Tibial artery (tissue), 4 donors: Measurements from ENCODE around the gene MEAK7.

Source experiments
- DNase-seq, 2 donors: peaks; one replicate each; pipeline ENCODE4 v3.0.0-alpha.2; 2019
- H3K27ac ChIP-seq, 2 donors: fragments of 200-600 bp; sonication (generic) in 1 of 2; 1 replicate in 1 of 2; 2 replicates in 1 of 2; pipeline ENCODE4 v1.5.1; 2018 to 2019; ENCODE audit warnings: mild to moderate bottlenecking in 1 of 2
- H3K27me3 ChIP-seq, 2 donors: fragments of 200-600 bp; sonication (generic) in 1 of 2; one replicate each; pipeline versions ENCODE4 v1.5.1 to v1.6.0; 2016 to 2019
- H3K36me3 ChIP-seq, 3 donors: fragments of 200-600 bp; sonication (generic) in 2 of 3; one replicate each; pipeline ENCODE4 v1.5.1; 2016 to 2019; ENCODE audit warnings: mild to moderate bottlenecking in 2 of 3
- H3K4me1 ChIP-seq, 4 donors: fragments of 200-600 bp; sonication (generic) in 2 of 4; 1 replicate in 3 of 4; 2 replicates in 1 of 4; pipeline ENCODE4 v1.5.1; 2016 to 2019
- H3K4me3 ChIP-seq, 2 donors: fragments of 200-600 bp; sonication (generic) in 1 of 2; 1 replicate in 1 of 2; 2 replicates in 1 of 2; pipeline ENCODE4 v1.5.1; 2018 to 2019; ENCODE audit warnings: mild to moderate bottlenecking in 2 of 2
- H3K9me3 ChIP-seq, 3 donors: fragments of 200-600 bp; sonication (generic) in 1 of 3; one replicate each; pipeline ENCODE4 v1.5.1; 2016 to 2019
- CTCF ChIP-seq, 2 experiments: fragments of 200-600 bp in 1 of 2; fragments of 450-650 bp in 1 of 2; IDR thresholded peaks; one replicate each; pipeline ENCODE4 v1.5.1; 2017 to 2019; ENCODE audit warnings: antibody characterized with exemption in 2 of 2, mild to moderate bottlenecking in 1 of 2, moderate library complexity in 1 of 2
- intact Hi-C: fragments of 100-400 bp; cut with DNase I; formaldehyde crosslinking; loops from one replicate; pipeline ENCODE4 v1.15.0; 2023; ENCODE audit warnings: low total_unique reads

Gene MEAK7

DNA sequence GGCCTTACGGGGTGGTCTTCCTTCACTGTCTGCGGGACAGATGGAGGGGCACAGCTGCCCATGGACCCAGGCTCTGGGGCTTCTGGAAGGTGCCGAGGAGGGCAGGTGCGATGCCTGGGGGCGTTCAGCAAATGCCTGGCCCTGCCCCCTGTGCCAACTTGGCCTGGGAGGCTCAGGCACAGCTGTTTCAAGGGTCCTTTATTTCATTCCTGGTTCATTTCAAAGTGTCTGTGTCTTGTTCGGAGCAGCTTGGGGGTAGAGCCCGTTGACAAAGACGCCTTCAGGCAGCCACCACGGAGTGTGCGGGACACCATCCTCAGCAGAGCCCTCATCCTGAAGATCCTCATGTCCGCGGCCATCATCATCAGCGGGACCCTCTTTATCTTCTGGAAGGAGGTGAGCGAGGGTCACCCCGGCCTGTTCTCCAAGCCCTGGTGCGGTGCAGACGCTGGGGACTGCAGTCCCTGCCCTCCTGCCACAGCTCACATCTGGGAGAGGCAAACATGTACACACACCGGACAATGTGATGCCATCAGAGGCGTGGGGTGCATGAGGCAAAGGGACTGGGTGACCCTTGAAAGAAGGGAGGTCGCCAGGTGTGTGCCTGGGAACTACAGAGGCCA is 43.9 kb downstream of the MEAK7 start:
- Histone ChIP-seq H3K27me3 (no peaks in the 10 kb centered on the region), H3K4me3 (no peak overlapping the region), H3K27ac (no peak overlapping the region), H3K4me1 (no peaks in the 10 kb centered on the region), H3K9me3 (no peaks in the 10 kb centered on the region), H3K36me3 (peaks cover 0 to 48% (median 8%) of the 10 kb centered on the region in 3 donors)
- DNase-seq, result peak in 1 of 2 donors; percentile 50
- intact Hi-C loops, result no loop called here
- TF ChIP-seq CTCF (IDR thresholded peaks at IDR 0.05), result no peak

DNA sequence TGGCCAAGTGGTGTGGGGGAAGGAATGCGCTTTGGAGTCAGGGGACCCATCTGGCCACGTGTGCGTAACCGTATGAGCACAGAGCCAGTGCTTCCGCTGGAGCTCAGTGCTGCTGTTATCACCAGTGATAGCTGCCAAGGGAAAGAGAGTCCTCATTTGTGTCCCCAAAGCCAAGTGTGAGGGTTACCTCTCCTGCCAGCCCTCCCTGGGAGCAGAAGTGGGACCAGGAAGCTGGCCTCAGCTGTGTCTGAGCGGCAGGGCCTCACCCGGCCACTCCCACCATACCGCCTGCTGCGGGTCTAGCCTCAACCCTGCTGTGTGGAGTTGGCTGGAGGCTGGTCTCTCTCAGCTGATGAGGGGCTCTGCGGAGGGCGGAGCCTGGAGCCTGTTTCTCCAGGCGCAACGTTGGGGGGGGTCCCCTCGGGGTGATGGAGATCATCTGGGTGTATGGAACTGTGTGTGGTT is 44.5 kb downstream of the MEAK7 start:
- Histone ChIP-seq H3K36me3 (peaks cover 0 to 44% (median 8%) of the 10 kb centered on the region in 3 donors), H3K27me3 (no peaks in the 10 kb centered on the region), H3K27ac (no peak overlapping the region), H3K4me1 (no peaks in the 10 kb centered on the region), H3K4me3 (no peak overlapping the region), H3K9me3 (no peaks in the 10 kb centered on the region)
- peak in 1 of 2 donors; percentile 51 for DNase-seq
- intact Hi-C loops, result no loop called here
- TF ChIP-seq CTCF (IDR thresholded peaks at IDR 0.05), result no peak

GRCh38 chr16:84459533-84459894 is 44.9 kb downstream of the MEAK7 start:
- no peaks in the 10 kb centered on the region for H3K4me1 ChIP-seq
- peaks cover 0 to 39% (median 7%) of the 10 kb centered on the region in 3 donors for H3K36me3 ChIP-seq
- no peak for DNase-seq
- H3K27ac ChIP-seq, result no peak overlapping the region
- H3K4me3 ChIP-seq, result no peak overlapping the region
- intact Hi-C loops, result no loop called here
- H3K9me3 ChIP-seq, result no peaks in the 10 kb centered on the region
- no peak for TF ChIP-seq CTCF (IDR thresholded peaks at IDR 0.05)
- no peaks in the 10 kb centered on the region for H3K27me3 ChIP-seq

DNA sequence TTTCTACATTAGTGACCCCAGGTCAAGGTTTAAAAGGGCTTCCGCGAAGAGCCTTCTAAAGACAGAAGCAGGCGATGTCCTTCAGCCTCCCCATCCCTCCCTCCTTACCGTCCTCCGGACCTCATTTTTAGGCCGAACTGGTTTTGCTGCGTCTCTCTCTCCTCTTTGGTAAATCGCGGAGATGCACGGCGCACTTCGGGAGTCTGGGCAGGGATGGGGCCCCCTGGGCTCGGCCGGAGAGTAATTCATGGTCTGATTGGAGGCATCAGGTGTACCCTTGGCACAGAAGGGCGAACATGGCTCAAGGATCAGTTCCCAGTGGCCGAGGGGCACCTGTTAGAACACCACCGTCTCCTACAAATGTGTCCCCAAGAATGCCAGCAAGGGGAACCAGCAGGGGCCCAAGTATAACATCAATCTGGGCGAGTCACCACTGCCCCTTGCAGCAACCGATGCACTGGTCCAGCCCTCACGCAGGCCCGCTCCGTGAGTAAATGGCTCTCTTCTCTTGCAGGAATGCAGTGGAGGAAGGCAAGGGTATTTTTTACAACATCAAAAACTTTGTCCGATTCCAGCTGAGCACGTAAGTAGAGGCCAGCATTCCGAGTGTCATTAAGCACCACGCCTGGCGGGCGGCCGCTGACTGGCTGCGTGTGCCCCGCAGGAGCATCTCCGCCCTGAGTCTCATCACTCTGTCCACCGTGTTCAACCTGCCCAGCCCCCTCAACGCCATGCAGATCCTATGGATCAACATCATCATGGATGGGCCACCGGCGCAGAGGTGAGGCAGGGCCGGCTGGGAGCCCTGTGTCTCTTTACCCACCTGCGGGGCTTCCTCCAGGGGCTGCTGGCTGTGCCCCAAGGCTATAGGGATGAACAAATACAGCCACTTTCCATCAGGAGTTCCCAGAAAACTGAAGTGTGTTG is 45.6 kb downstream of the MEAK7 start:
- Histone ChIP-seq H3K9me3 (no peaks in the 10 kb centered on the region), H3K27me3 (no peaks in the 10 kb centered on the region), H3K4me3 (no peak overlapping the region), H3K36me3 (peaks cover 0 to 33% (median under 1%) of the 10 kb centered on the region in 3 donors), H3K4me1 (no peaks in the 10 kb centered on the region), H3K27ac (no peak overlapping the region)
- no peak for TF ChIP-seq CTCF (IDR thresholded peaks at IDR 0.05)
- intact Hi-C loops, result no loop called here
- DNase-seq, result peak in 1 of 2 donors; percentile 43

DNA sequence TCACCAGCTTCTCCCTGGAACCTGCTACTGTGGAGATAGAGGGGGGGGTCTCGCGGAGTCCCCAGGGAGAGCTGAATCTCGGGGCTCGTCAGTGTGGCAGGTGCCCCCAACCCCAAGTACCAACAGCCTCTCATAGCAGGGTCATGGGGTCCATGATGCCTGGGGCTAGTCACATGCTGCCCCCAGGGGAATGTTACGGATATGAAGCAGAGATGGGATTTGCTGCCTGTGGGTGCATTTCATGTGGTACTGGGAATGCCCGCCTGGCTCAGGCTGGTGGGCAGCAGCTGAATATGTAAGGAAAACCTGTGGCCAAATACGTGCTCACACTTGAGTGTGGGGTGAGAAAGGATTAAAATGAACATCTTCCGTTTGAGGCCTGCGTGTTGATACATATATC is 49.4 kb downstream of the MEAK7 start:
- Histone ChIP-seq H3K4me1 (no peaks in the 10 kb centered on the region), H3K27ac (no peak overlapping the region), H3K9me3 (no peaks in the 10 kb centered on the region), H3K36me3 (peaks cover 0 to under 1% (median 0%) of the 10 kb centered on the region in 3 donors), H3K27me3 (peaks cover 0 to 7% of the 10 kb centered on the region in 2 donors), H3K4me3 (no peak overlapping the region)
- no peak for DNase-seq
- intact Hi-C loops, result no loop called here
- no peak for TF ChIP-seq CTCF (IDR thresholded peaks at IDR 0.05)
